HFFc6 (cell line): Measurements from ENCODE around the gene WDR49. TPM values are rescaled to one million over a fixed set of nuclear protein-coding genes. Genes with fewer than 3 reads are reported as not detected.

ENCODE experiments used
- DNase-seq: peaks from one replicate; pipeline ENCODE4 v3.0.0-alpha.2; 2018
- H3K27ac Mint-ChIP-seq: 2 replicates; pipeline ENCODE4 v1.8.0; 2020; ENCODE audit warnings: mild to moderate bottlenecking, mixed read lengths
- H3K27me3 Mint-ChIP-seq: 2 replicates; pipeline ENCODE4 v1.8.0; 2021; ENCODE audit warnings: mild to moderate bottlenecking, moderate library complexity, mixed read lengths; ENCODE audit not compliant: insufficient read depth
- H3K36me3 Mint-ChIP-seq: 2 replicates; pipeline ENCODE4 v1.8.0; 2021; ENCODE audit warnings: low read depth, mixed read lengths
- H3K4me1 Mint-ChIP-seq: 2 replicates; pipeline ENCODE4 v1.8.0; 2020; ENCODE audit warnings: low read depth, mixed read lengths
- H3K4me3 Mint-ChIP-seq: 2 replicates; pipeline ENCODE4 v1.8.0; 2020; ENCODE audit warnings: mild to moderate bottlenecking, moderate library complexity, mixed read lengths
- H3K9me3 Mint-ChIP-seq: 2 replicates; pipeline ENCODE4 v1.8.0; 2020; ENCODE audit warnings: mild to moderate bottlenecking, mixed read lengths
- CTCF ChIP-seq: fragments of 200-600 bp; sonication (generic); IDR thresholded peaks from 2 replicates; pipeline ENCODE4 v1.5.0; 2021; ENCODE audit warnings: antibody characterized with exemption, mild to moderate bottlenecking
- total RNA-seq, 6 experiments: library from RNA; stranded (reverse); fragmentation: NEBNext Ultra II Directional; extraction: Animal tissue kit (Norgen Biotek cat#: 25700); gene quantifications; 2 replicates in 1 of 6; 3 replicates in 5 of 6; pipeline ENCODE4 v1.2.3, GENCODE V29; 2021

WDR49 gene
- total RNA-seq, 6 experiments from 2014 or later: not detected

DNA sequence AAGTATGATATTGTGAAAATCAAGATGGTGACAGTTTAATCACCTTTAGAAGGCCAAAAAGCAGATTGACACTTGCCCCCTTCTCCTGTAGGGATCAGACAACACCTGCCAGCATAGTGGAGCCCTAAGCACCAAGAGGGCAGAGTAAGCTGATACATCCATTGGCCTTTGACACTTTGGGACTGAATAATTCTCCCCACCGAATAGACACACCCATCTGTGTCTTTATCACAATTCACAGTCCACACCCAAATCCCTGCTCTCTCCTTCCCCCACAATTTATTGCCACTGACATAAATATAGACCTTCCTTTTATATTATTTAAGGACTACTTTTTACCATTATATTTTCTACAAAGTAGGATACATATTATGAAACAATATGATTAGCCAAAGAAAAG is 3.1 kb upstream of the WDR49 start:
- TF ChIP-seq CTCF: no peak
- no peak overlapping the region for H3K27ac Mint-ChIP-seq
- H3K36me3 Mint-ChIP-seq: no peaks in the 10 kb centered on the region
- H3K9me3 Mint-ChIP-seq: no peaks in the 10 kb centered on the region
- no peak overlapping the region for H3K4me3 Mint-ChIP-seq
- no peaks in the 10 kb centered on the region for H3K27me3 Mint-ChIP-seq
- DNase-seq: no peak
- no peaks in the 10 kb centered on the region for H3K4me1 Mint-ChIP-seq

- Mint-ChIP-seq H3K9me3 (no peaks in the 10 kb centered on the region), H3K27ac (no peak overlapping the region), H3K4me3 (no peak overlapping the region), H3K36me3 (no peaks in the 10 kb centered on the region), H3K27me3 (no peaks in the 10 kb centered on the region), H3K4me1 (no peaks in the 10 kb centered on the region)
- TF ChIP-seq CTCF: no peak
- no peak for DNase-seq
These were observed 587 bp downstream of the WDR49 start for GRCh38 chr3:167653155-167653554.

- no peaks in the 10 kb centered on the region for H3K36me3 Mint-ChIP-seq
- DNase-seq: no peak
- TF ChIP-seq CTCF: no peak
- no peaks in the 10 kb centered on the region for H3K27me3 Mint-ChIP-seq
- H3K4me1 Mint-ChIP-seq: no peaks in the 10 kb centered on the region
- H3K4me3 Mint-ChIP-seq: no peak overlapping the region
- no peaks in the 10 kb centered on the region for H3K9me3 Mint-ChIP-seq
- H3K27ac Mint-ChIP-seq: no peak overlapping the region
These were observed 1.9 kb downstream of the WDR49 start for GRCh38 chr3:167651826-167652225.

DNA sequence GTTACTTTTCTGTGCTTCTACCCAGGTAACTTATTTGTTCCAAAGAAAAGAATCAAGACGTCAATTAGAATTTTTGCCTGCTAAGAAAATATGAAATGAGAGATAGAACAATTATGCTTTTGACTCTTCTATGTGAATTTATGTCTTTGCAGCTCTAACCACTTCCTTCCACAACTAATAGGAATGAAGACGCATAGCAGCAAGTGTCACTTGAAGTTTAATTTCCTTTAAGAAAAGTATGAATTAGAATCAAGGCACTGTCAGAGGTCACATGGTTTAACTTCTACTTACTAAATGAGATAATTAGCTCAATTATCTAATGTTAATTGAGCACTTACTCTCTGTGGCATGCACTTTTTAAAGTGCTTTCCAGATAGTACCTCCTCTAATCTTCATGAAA is 3.3 kb downstream of the WDR49 start:
- H3K27me3 Mint-ChIP-seq: no peaks in the 10 kb centered on the region
- H3K9me3 Mint-ChIP-seq: no peaks in the 10 kb centered on the region
- no peaks in the 10 kb centered on the region for H3K36me3 Mint-ChIP-seq
- TF ChIP-seq CTCF: no peak
- H3K27ac Mint-ChIP-seq: no peak overlapping the region
- H3K4me3 Mint-ChIP-seq: no peak overlapping the region
- no peaks in the 10 kb centered on the region for H3K4me1 Mint-ChIP-seq
- no peak for DNase-seq

- DNase-seq: no peak
- Mint-ChIP-seq H3K9me3 (no peaks in the 10 kb centered on the region), H3K27ac (no peak overlapping the region), H3K4me1 (no peaks in the 10 kb centered on the region), H3K36me3 (no peaks in the 10 kb centered on the region), H3K27me3 (no peaks in the 10 kb centered on the region), H3K4me3 (no peak overlapping the region)
- no peak for TF ChIP-seq CTCF
These were observed 4.0 kb downstream of the WDR49 start for GRCh38 chr3:167649746-167650145.

DNA sequence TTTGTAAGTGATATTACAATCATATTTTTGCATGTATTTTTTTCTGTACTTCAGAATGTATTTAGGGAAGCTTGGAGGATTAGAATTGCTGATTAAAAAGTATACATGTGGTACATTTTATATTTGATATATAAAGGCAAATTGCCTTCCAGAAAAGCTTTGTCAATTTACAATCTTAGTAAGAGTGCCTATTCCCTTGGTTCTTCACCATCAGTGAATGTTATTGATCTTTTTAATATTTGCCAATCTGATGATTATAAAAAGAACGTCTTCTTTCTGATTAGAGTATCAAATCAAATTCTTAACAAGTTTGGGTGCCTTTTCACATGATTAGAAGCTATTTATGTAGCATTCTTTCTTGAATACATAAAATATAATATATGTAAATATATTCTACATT is 9.1 kb downstream of the WDR49 start:
- DNase-seq: no peak
- Mint-ChIP-seq H3K36me3 (no peaks in the 10 kb centered on the region), H3K27ac (no peak overlapping the region), H3K27me3 (no peaks in the 10 kb centered on the region), H3K4me3 (no peak overlapping the region), H3K9me3 (peaks cover 12% of the 10 kb centered on the region), H3K4me1 (no peaks in the 10 kb centered on the region)
- no peak for TF ChIP-seq CTCF
